Erythroblast (primary cell): ENCODE results near the gene PEX7.

Experiments used
- DNase-seq, 2 experiments: peaks; one replicate each; lab custom pipeline; 2025; lab: John Stamatoyannopoulos, UW
- GATA1 ChIP-seq: IDR thresholded peaks from 2 replicates; pipeline ENCODE4 v1.6.1; 2011; ENCODE audit warnings: low read depth, mild to moderate bottlenecking, control low read depth, low read length, moderate library complexity
- POLR2A ChIP-seq: IDR thresholded peaks from 2 replicates; pipeline ENCODE4 v1.6.1; 2011; ENCODE audit warnings: mild to moderate bottlenecking, low read length

PEX7 gene

DNA sequence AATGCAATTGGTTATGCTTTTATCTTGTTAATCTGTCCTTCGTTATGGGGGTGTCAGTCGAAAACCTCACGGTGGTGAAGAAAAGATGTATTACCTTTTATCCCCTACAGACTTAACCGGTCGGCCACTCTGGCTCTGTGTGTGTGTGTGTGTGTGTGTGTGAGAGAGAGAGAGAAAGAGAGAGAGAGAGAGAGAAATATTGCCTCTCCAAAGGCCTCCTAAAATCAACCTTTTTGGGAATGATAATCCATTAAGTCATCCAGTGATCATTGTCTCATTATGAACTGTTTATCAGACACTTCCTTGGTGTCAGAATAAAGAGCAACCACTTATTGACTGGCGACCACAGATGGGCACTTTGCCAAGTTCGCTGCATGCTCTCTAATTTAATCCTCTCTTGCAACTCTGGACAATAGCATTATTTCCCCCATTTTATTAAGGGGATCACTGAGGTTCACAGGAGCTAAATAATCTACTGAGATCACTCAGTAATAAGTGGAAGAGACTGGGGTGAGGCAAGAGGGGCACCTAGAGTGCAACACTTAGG, 130.4 kb downstream of the PEX7 start:
- TF ChIP-seq GATA1 (no peak), POLR2A (no peak)
- DNase-seq = peak; percentile 10 to 34

DNA sequence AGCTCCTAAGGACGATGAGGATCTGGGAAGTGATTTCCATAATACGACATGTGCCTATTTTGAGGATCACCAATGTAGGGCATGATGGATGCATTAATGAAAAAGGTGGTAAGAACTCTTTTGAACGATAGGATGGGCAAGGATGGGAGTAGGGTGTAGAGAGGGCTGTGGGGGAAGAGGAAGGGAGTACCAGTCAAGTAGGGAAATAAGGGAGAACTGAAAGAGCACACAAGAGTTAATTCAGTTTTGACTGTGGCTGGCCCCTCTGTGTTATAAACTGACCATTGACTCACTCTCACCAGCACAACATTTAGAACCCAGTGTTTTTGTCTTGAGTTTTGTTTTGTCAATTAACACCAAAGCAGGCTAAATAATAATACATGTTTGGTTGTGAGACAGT, 132.7 kb downstream of the PEX7 start:
- TF ChIP-seq GATA1 = no peak
- no peak for TF ChIP-seq POLR2A

DNA sequence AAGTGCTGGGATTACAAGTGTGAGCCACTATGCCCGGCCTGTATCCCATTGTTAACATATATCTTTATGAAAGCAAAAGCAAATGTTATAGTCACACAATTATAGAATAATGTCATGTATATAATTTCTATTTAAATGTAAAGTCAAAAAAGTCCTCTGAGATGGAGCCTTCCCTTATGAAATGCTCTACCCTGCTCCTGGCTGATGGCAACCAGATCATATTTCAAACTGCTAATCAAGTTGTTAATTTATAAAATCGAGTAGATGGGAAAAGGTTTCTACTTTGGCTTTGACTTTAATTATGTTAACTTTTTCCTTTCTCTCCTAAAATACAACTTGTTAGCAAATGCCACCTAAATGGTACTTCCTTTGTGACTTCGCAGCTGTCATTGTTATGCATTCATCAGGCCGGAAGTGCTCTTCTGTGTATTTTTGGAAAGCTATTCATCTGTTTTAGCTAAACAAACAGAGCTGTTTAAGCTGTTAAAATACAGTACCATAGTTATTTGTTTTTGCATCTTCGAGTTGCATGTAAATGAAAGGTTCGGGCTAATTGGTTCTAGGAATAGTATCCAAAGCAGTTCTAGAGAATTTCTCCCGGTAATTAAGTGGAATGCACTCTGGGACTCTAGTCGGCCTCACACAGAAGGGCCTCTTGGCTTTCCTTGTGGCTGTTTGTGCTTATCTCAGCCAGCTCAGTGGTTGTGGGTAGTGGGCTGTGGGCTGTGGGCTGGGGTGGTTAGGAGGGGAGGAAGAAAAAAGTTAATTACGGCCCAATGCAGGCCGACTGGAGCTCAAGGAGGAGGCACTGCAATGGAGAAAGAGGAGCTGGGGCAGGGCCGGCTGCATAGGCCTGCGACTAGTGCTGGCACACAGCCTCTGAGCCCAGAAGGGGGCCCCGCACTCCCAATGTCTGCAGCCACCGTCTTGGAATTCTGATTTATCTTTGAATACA, 134.5 kb downstream of the PEX7 start:
- peak in 1 of 2 experiments; percentile 7 for DNase-seq
- no peak for TF ChIP-seq GATA1
- no peak for TF ChIP-seq POLR2A

More for the DNA sequence above, 132.7 kb downstream of the PEX7 start:
- DNase-seq = no peak

DNA sequence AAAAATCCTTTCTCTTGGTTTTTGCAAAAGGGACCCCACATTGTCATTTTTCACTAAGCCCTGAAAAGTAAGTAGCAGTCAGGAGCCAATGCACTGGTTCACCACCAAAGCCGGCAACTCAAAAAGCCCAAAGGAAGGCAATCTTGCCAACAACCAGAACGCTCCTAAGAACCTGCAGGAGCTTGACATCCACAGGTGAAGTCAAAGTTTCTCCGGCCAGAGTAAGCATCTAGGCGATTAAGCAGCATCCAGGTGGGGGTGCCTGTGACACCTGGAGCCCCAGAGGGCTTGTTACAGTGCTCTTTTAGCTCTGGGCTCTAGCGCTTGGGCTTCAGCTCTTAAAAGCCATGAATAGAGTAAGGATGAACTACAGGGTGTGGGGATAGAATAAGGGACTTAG, 135.8 kb downstream of the PEX7 start:
- TF ChIP-seq POLR2A = no peak
- no peak for TF ChIP-seq GATA1
- no peak for DNase-seq

DNA sequence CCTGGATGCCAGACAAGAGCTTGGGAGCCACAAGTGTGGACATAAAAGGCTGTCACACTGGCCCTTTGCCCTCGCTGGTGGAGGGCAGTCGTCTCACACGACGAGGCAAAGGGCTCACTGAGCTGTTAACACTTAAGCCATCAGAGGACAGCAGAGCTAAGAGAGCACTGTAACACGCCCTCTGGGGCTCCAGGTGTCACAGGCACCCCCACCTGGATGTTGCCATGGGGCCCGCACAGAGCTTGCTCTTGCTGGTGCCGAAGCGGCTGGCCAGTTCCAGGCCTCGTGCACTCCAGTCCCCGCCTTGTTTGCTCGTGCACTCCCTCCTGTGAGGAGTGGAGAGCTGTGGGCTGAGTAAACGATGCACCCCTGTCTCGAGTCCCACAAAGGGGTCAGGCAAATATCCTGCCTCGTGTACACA, 137.1 kb downstream of the PEX7 start:
- TF ChIP-seq POLR2A (no peak), GATA1 (no peak)
- DNase-seq = peak; percentile 8 to 42

DNA sequence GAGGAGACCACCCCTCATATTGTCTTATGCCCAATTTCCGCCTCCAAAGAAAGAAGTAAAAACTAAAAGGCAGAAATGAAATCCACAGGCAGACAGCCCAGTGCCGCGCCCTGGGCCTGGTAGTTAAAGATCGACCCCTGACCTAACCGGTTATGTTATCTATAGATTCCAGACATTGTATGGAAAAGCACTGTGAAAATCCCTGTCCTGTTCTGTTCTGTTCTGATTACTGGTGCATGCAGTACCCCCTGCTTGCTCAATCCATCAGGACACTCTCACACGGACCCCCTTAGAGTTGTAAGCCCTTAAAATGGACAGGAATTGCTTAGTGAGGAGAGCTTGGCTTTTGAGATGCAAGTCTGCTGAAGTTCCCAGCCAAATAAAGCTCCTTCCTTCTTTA, 137.5 kb downstream of the PEX7 start:
- DNase-seq = peak in 1 of 2 experiments; percentile 6

DNA sequence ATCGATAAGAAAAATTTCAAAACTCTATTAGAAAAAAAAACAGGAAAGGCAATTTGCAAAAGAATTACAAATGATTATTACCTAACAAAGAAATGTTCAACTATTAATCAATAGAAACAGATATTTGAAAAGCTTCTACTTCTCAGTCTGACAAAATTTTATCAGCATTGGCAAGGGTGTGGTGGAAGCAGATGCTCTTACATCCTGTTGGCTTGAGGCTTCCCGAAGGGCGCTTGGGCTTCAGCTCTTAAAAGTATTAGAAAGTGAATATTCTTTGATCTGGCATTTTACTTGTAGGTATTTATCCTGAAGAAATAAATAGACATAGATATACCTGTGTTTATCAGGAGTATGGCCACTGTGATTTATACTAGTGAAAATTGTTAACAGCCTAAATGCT, 138.4 kb downstream of the PEX7 start:
- no peak for TF ChIP-seq GATA1
- TF ChIP-seq POLR2A = no peak
- no peak for DNase-seq

DNA sequence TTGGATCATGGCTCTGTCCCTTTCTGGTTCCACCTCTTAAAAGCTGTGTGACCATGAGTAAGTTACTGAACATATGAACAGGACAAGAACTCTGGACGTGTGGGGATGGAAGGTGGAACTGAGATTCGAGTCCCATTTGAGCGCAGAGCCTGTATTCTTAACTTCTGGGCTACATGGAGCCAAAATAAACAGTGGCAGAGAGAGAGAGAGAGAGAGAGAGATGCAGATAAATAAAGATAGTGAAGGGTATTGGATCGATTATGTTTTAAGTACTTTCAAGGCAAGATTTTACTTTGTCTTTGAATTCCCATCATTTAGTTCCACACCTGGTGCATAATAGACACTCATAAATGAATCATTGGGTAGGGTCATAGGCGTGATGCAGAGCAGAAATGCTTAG, 139.5 kb downstream of the PEX7 start:
- no peak for DNase-seq

DNA sequence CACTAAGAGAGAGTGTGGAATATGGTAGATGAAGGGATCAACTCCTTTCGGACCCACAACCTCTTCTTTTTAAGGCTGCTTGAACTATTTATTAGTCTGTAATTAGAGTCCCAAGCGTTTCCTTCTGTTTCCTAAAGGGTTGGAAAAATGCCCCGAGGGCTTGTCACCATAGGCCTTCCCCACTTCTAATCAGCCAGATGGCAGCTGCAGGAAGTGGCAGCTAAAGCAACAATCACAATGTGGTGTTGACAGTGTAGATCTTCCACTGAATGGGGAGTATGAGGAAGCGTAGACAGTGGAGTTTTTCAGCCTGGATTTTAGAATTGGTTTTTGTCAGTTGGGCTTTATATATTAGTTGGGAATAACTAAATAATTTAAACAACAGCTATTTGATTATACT, 140.3 kb downstream of the PEX7 start:
- TF ChIP-seq POLR2A (no peak), GATA1 (no peak)
- DNase-seq = peak in 1 of 2 experiments; percentile 9

More for the DNA sequence above, 139.5 kb downstream of the PEX7 start:
- TF ChIP-seq POLR2A (no peak), GATA1 (no peak)

DNA sequence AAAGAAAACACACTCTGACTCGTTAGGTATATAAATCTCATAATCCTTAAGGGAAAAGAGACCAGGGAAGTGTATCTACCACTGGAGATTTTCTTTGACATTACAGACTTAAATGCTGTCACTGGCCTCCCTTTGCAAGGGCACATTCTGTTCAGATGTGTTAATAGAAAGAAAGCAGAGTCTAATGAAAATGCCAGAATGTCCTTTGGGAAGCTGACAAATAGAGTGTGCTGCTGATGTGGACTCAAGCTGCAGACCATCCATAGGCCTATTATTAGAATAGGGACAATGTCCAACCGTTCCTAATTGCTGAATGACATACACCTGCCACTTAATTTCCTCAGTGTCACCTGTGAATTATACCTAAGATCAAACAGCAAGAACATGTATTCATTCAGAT, 140.9 kb downstream of the PEX7 start:
- DNase-seq = no peak
- TF ChIP-seq GATA1 (no peak), POLR2A (no peak)
